Endothelial cell of umbilical vein (primary cell): ENCODE data around the gene SH3D21. TPM values are rescaled to one million over a fixed set of nuclear protein-coding genes. Genes with fewer than 3 reads are reported as not detected.

ENCODE experiments used
- BruUV-seq: library from RNA; stranded (reverse); fragments of 400-500 nt; replicated peaks from 2 replicates; lab custom pipeline; 2021; lab: Mats Ljungman, UMichigan
- CTCF ChIA-PET: fragments of 300-600, 350-600 bp; sonication (Branson Sonifier 250); formaldehyde crosslinking; loops from one replicate; lab custom pipeline; 2021; ENCODE audit warnings: antibody characterized with exemption, inconsistent platforms; lab: Charles Lee
- POLR2A ChIA-PET: fragments of 300-600, 350-600 bp; sonication (Branson Sonifier 250); formaldehyde crosslinking; loops from one replicate; lab custom pipeline; 2021; ENCODE audit warnings: antibody characterized with exemption, inconsistent platforms; lab: Charles Lee
- DNase-seq: peaks from one replicate; pipeline ENCODE4 v3.0.0-alpha.2; 2011; ENCODE audit warnings: low read depth, low spot score
- FAIRE-seq: peaks from 2 replicates; lab custom pipeline; 2011; peaks lifted over from hg19 to GRCh38; lab: Jason Lieb, UNC
- H2AFZ ChIP-seq: 2 replicates; pipeline ENCODE4 v1.6.0; 2012; ENCODE audit warnings: low read depth, low read length, control low read depth, inconsistent platforms
- H3K27ac ChIP-seq: 2 replicates; pipeline ENCODE4 v1.5.1; 2011; ENCODE audit warnings: low read depth, mild to moderate bottlenecking, control low read depth, low read length, moderate library complexity; ENCODE audit not compliant: insufficient read depth
- H3K27me3 ChIP-seq, 2 experiments: 2 replicates each; pipeline versions ENCODE4 v1.6.0 to v1.6.1; 2011; ENCODE audit warnings: low read length in 2 of 2, mixed read lengths in 1 of 2; ENCODE audit not compliant: control insufficient read depth in 2 of 2, insufficient read depth in 2 of 2
- H3K36me3 ChIP-seq, 2 experiments: 2 replicates in 1 of 2; 3 replicates in 1 of 2; pipeline ENCODE4 v1.5.1; 2011; ENCODE audit warnings: low read length in 2 of 2, mild to moderate bottlenecking in 1 of 2, moderate library complexity in 1 of 2; ENCODE audit not compliant: control insufficient read depth in 2 of 2, insufficient read depth in 2 of 2; ENCODE audit errors: extremely low read depth in 1 of 2
- H3K4me1 ChIP-seq: 3 replicates; pipeline ENCODE4 v1.5.1; 2011; ENCODE audit warnings: mild to moderate bottlenecking, low read length; ENCODE audit not compliant: control insufficient read depth, insufficient read depth; ENCODE audit errors: extremely low read depth
- H3K4me2 ChIP-seq: 2 replicates; pipeline ENCODE4 v1.6.1; 2011; ENCODE audit warnings: low read length, control low read depth, mixed read lengths; ENCODE audit not compliant: insufficient read depth
- H3K4me3 ChIP-seq, 3 experiments: fragments of 200-600 bp in 1 of 3; sonication (generic), shearing (Covaris generic) in 1 of 3; replicated peaks in 1 of 3; 2 replicates each; pipeline ENCODE4 v1.5.1; 2011 to 2016; ENCODE audit warnings: control low read depth in 3 of 3, low read length in 3 of 3, mild to moderate bottlenecking in 2 of 3, inconsistent platforms in 1 of 3, low read depth in 1 of 3, moderate library complexity in 1 of 3; ENCODE audit not compliant: insufficient read depth in 1 of 3
- H3K79me2 ChIP-seq: 2 replicates; pipeline ENCODE4 v1.6.0; 2012; ENCODE audit warnings: low read length, inconsistent platforms; ENCODE audit not compliant: control insufficient read depth, insufficient read depth
- H3K9ac ChIP-seq: replicated peaks from 2 replicates; pipeline ENCODE3; 2011; ENCODE audit warnings: low read length, control low read depth; ENCODE audit not compliant: insufficient read depth; ENCODE audit errors: extremely low read depth
- H3K9me1 ChIP-seq: replicated peaks from 3 replicates; pipeline ENCODE4 v1.6.0; 2011; ENCODE audit warnings: mild to moderate bottlenecking, low read length; ENCODE audit not compliant: control insufficient read depth, insufficient read depth; ENCODE audit errors: extremely low read depth
- H3K9me3 ChIP-seq: replicated peaks from 2 replicates; pipeline ENCODE4 v1.5.1; 2012; ENCODE audit warnings: low read length, inconsistent platforms; ENCODE audit not compliant: control insufficient read depth, insufficient read depth
- H4K20me1 ChIP-seq: replicated peaks from 2 replicates; pipeline ENCODE3; 2011; ENCODE audit warnings: mild to moderate bottlenecking, low read length; ENCODE audit not compliant: control insufficient read depth, insufficient read depth; ENCODE audit errors: extremely low read depth
- EZH2 ChIP-seq: IDR thresholded peaks from 2 replicates; pipeline ENCODE4 v1.6.1; 2012; ENCODE audit warnings: borderline replicate concordance, low read depth, mild to moderate bottlenecking, moderate library complexity, low read length, inconsistent platforms; ENCODE audit not compliant: severe bottlenecking
- FOS ChIP-seq: IDR thresholded peaks from 2 replicates; pipeline ENCODE4 v1.6.1; 2011; ENCODE audit warnings: mild to moderate bottlenecking, low read length, moderate library complexity, borderline replicate concordance; ENCODE audit not compliant: insufficient read depth
- GATA2 ChIP-seq: IDR thresholded peaks from 2 replicates; pipeline ENCODE4 v1.7.0; 2011; ENCODE audit warnings: low read depth, mild to moderate bottlenecking, moderate library complexity, mixed read lengths, low read length; ENCODE audit not compliant: insufficient read length, insufficient read depth
- JUN ChIP-seq: IDR thresholded peaks from 2 replicates; pipeline ENCODE4 v1.6.1; 2011; ENCODE audit warnings: borderline replicate concordance, low read depth; ENCODE audit not compliant: insufficient read length, insufficient read depth
- MYC ChIP-seq: IDR thresholded peaks from one replicate; pipeline ENCODE4 v1.6.1; 2011; ENCODE audit warnings: mild to moderate bottlenecking, low read depth, low read length
- POLR2A ChIP-seq: IDR thresholded peaks from 2 replicates; pipeline ENCODE4 v1.6.1; 2012; ENCODE audit warnings: low read depth, mild to moderate bottlenecking, control low read depth, low read length
- POLR2AphosphoS5 ChIP-seq: IDR thresholded peaks from 2 replicates; pipeline ENCODE4 v1.6.1; 2012; ENCODE audit warnings: low read depth, mild to moderate bottlenecking, control low read depth, low read length, moderate library complexity; ENCODE audit not compliant: insufficient read depth
- dilution Hi-C: fragments of 300-500 bp; cut with MboI; formaldehyde crosslinking; loops from one replicate; pipeline ENCODE4 v1.15.0; 2019; ENCODE audit warnings: low sequenced_read_pairs; ENCODE audit not compliant: extremely low pct_ligation_motif_present
- intact Hi-C: fragments of 100-400 bp; cut with micrococcal nuclease; formaldehyde crosslinking; loops from one replicate; pipeline ENCODE4 v1.10.0; 2022
- polyA plus RNA-seq, 4 experiments: library from polyadenylated mRNA; depleted of rRNA in 3 of 4; stranded (reverse) in 3 of 4; unstranded in 1 of 4; fragments of >200 nt; gene quantifications; 2 replicates each; pipeline versions ENCODE4 v1.2.1 to v1.2.3, GENCODE V29; 2011 to 2012; ENCODE audit warnings: missing spikeins in 1 of 4
- total RNA-seq: library from RNA; stranded (reverse); gene quantifications from 2 replicates; pipeline ENCODE4 v1.2.3, GENCODE V29; 2021
- TF ChIP-seq, protein P1 (sequence below), 2 donors: IDR thresholded peaks; 1 replicate in 1 of 2; 2 replicates in 1 of 2; pipeline ENCODE4 v1.5.1; 2011; ENCODE audit warnings: low read length in 2 of 2, mild to moderate bottlenecking in 2 of 2, moderate library complexity in 2 of 2, control low read depth in 1 of 2, inconsistent platforms in 1 of 2, low read depth in 1 of 2; ENCODE audit not compliant: insufficient read depth in 1 of 2; ENCODE audit errors: extremely low read depth in 1 of 2
- TF ChIP-seq, protein P2 (sequence below): IDR thresholded peaks from 2 replicates; pipeline ENCODE4 v1.6.1; 2011; ENCODE audit not compliant: insufficient read depth, insufficient read length

The SH3D21 gene
- total and polyA plus RNA-seq, 2 donors (not counting 3 experiments of a cell fraction or from before 2014, with no cell fraction given), result 1.8 to 7.2 TPM

DNA sequence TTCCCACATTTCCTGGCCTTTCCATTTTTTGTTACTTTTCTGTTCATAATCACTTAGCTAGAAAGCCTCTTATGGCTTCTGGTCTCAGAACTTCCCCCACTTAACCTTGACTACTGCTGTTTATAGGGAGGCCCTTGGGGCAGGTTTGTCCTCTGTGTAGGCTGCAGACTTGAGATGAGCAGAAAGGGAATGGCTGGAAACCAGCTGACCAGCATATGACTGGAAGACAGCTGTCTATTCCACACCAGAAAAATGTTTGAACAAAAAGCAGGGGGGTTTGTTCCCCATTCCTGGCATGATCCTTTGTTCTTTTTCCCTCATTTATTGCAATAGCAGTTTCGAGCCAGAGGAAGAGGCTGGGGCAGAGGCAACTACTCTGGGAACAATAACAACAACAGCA is 4.9 kb upstream of the SH3D21 start:
- Histone ChIP-seq H3K9me1 (no peaks in the 10 kb centered on the region), H3K27me3 (no peaks in the 10 kb centered on the region), H3K36me3 (peaks cover 36 to 38% of the 10 kb centered on the region in 2 experiments), H4K20me1 (no peaks in the 10 kb centered on the region), H3K79me2 (peaks cover 10% of the 10 kb centered on the region), H2AFZ (no peak overlapping the region), H3K4me1 (peaks cover 19% of the 10 kb centered on the region), H3K9ac (no peak overlapping the region), H3K4me3 (no peak overlapping the region), H3K4me2 (no peak overlapping the region), H3K9me3 (no peaks in the 10 kb centered on the region), H3K27ac (no peak overlapping the region)
- ChIA-PET CTCF (interaction anchor here (1.2 to 2.6 kb wide), 6 partner anchors 16 to 152 kb away, joined by 3 to 17 read pairs (median 10); partner anchors contain the start of gene TRAPPC3), POLR2A (no interaction called here)
- no peak for TF ChIP-seq POLR2A
- TF ChIP-seq GATA2, result no peak
- no peak for TF ChIP-seq EZH2
- TF ChIP-seq FOS, result no peak
- no peak for TF ChIP-seq POLR2AphosphoS5
- TF ChIP-seq MYC, result no peak
- TF ChIP-seq JUN, result no peak
- TF ChIP-seq, protein P1, sequence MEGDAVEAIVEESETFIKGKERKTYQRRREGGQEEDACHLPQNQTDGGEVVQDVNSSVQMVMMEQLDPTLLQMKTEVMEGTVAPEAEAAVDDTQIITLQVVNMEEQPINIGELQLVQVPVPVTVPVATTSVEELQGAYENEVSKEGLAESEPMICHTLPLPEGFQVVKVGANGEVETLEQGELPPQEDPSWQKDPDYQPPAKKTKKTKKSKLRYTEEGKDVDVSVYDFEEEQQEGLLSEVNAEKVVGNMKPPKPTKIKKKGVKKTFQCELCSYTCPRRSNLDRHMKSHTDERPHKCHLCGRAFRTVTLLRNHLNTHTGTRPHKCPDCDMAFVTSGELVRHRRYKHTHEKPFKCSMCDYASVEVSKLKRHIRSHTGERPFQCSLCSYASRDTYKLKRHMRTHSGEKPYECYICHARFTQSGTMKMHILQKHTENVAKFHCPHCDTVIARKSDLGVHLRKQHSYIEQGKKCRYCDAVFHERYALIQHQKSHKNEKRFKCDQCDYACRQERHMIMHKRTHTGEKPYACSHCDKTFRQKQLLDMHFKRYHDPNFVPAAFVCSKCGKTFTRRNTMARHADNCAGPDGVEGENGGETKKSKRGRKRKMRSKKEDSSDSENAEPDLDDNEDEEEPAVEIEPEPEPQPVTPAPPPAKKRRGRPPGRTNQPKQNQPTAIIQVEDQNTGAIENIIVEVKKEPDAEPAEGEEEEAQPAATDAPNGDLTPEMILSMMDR (IDR thresholded peaks at IDR 0.05; ENCODE audit: extremely low read depth in 1 of 2, insufficient read depth in 1 of 2, low read depth in 1 of 2, low read length in 2 of 2), result no peak
- TF ChIP-seq, protein P2, sequence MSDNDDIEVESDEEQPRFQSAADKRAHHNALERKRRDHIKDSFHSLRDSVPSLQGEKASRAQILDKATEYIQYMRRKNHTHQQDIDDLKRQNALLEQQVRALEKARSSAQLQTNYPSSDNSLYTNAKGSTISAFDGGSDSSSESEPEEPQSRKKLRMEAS, result no peak
- FAIRE-seq (no peak), DNase-seq (no peak)
- dilution Hi-C loops (no loop called here), intact Hi-C loops (loop anchor here (5.0 kb wide), 1 partner anchor 154 kb away; the partner anchor contains the start of gene TRAPPC3)
- BruUV-seq, result no TSS peak
